ENCODE data around the gene DNAJC15. TPM values are rescaled to one million over a fixed set of nuclear protein-coding genes. Genes with fewer than 3 reads are reported as not detected.

DNAJC15 gene
- total RNA-seq, 1 experiment from 2014 or later = 10.8 TPM

DNA sequence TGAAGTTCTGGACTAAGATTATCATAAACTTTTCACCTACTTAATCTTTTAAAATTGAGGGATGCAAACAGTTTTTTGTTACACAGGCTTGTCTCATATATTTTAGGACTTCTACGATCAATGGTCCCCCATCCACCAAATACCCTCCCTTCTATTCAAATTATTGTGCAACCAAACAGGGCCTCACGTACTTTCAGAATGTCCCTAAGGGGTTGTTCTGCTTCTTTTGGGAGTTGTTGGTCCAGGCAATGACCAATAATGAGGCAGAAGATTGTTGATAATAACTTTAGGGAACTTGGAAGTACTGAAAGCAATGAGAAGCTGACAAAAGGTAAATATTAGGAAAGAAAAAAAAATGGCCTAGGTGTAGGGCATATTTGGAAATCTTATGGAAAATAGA is 2.9 kb downstream of the DNAJC15 start:
- Histone ChIP-seq H3K9me3 (ENCODE audit: control insufficient read depth in 1 of 2, insufficient read depth in 1 of 2, low read depth in 1 of 2, low read length in 2 of 2) (no peaks in the 10 kb centered on the region), H3K79me2 (ENCODE audit: insufficient read depth, low read length) (peaks cover 35% of the 10 kb centered on the region), H3K27ac (ENCODE audit: low read depth, low read length) (no peak overlapping the region), H4K20me1 (ENCODE audit: insufficient read depth) (no peaks in the 10 kb centered on the region), H2AFZ (ENCODE audit: low read depth, low read length, poor library complexity, severe bottlenecking) (no peak overlapping the region), H3K9ac (ENCODE audit: low read length) (no peak overlapping the region), H3K27me3 (ENCODE audit: insufficient read depth, low read length) (no peaks in the 10 kb centered on the region), H3K4me1 (ENCODE audit: control insufficient read depth in 1 of 2, insufficient read depth in 2 of 2, low read length in 2 of 2) (peaks cover 0 to 11% of the 10 kb centered on the region in 2 experiments; a peak in 1 of 4 replicates), H3K9me2 (ENCODE audit: insufficient read depth) (no peaks in the 10 kb centered on the region), H3K4me2 (ENCODE audit: low read length) (no peak overlapping the region), H3K4me3 (replicated peaks in 1 of 2; ENCODE audit: low read depth in 1 of 2, low read length in 2 of 2) (no peak overlapping the region), H3K36me3 (ENCODE audit: control insufficient read depth in 1 of 2, insufficient read depth in 2 of 2, low read length in 2 of 2) (no peaks in the 10 kb centered on the region; a peak in 1 of 4 replicates)
- ChIA-PET CTCF (no interaction called here), RAD21 (ENCODE audit: low non-redundant PET in 1 of 2, low total read pairs in 2 of 2, uncharacterized antibody in 2 of 2, unreplicated experiment in 2 of 2) (no interaction called here), POLR2A (no interaction called here)
- DNase-seq (ENCODE audit: low read depth, low spot score) (no peak), ATAC-seq (no peak)
- BruUV-seq (replicated peaks) = no TSS peak
- intact Hi-C loops (cut with micrococcal nuclease) = no loop called here
- TF ChIP-seq ZFX (IDR thresholded peaks at IDR 0.05) (no peak), POLR2AphosphoS5 (IDR thresholded peaks at IDR 0.05; ENCODE audit: low read depth, low read length) (no peak), SRF (IDR thresholded peaks at IDR 0.05; ENCODE audit: low read depth) (no peak), EZH2phosphoT487 (IDR thresholded peaks at IDR 0.05; ENCODE audit: borderline replicate concordance) (no peak)

DNA sequence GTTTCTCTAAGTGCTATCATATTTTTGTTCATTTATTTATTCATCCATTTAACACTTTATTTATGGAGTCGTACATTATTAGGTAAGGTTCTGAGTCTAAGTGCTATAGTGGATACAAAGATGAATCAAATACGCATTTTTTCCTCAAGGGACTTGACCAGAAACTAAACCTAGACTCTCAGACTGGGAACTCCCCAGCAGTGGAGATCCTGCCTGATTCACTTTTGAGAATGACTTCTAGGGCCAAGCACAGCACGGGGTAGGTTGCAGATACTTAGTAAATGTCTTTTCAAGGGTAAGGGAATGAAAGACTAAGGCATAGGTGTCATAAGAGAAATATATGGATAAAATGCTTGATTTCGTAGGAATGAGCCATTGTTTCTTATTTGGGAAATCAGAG is 7.2 kb downstream of the DNAJC15 start:
- POLR2A ChIA-PET = no interaction called here
- TF ChIP-seq SIN3A (IDR thresholded peaks at IDR 0.05; ENCODE audit: low read depth) (no peak), ZBTB33 (IDR thresholded peaks at IDR 0.05; ENCODE audit: extremely low read depth, insufficient replicate concordance, low read length) (no peak), RAD21 (IDR thresholded peaks at IDR 0.05; ENCODE audit: low read depth) (no peak), MAX (IDR thresholded peaks at IDR 0.05) (no peak), EZH2phosphoT487 (IDR thresholded peaks at IDR 0.05; ENCODE audit: borderline replicate concordance) (no peak), ZNF274 (IDR thresholded peaks at IDR 0.05; ENCODE audit: low read depth, low read length) (no peak), POLR2AphosphoS5 (IDR thresholded peaks at IDR 0.05; ENCODE audit: low read depth, low read length) (no peak), ZFX (IDR thresholded peaks at IDR 0.05) (no peak)
- TF ChIP-seq, protein P1, sequence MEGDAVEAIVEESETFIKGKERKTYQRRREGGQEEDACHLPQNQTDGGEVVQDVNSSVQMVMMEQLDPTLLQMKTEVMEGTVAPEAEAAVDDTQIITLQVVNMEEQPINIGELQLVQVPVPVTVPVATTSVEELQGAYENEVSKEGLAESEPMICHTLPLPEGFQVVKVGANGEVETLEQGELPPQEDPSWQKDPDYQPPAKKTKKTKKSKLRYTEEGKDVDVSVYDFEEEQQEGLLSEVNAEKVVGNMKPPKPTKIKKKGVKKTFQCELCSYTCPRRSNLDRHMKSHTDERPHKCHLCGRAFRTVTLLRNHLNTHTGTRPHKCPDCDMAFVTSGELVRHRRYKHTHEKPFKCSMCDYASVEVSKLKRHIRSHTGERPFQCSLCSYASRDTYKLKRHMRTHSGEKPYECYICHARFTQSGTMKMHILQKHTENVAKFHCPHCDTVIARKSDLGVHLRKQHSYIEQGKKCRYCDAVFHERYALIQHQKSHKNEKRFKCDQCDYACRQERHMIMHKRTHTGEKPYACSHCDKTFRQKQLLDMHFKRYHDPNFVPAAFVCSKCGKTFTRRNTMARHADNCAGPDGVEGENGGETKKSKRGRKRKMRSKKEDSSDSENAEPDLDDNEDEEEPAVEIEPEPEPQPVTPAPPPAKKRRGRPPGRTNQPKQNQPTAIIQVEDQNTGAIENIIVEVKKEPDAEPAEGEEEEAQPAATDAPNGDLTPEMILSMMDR (IDR thresholded peaks at IDR 0.05 in 2 of 3, conservative IDR thresholded peaks at IDR 0.05 in 1 of 3; ENCODE audit: borderline replicate concordance in 1 of 3, insufficient read depth in 1 of 3, low read depth in 2 of 3, low read length in 2 of 3) = no peak
- DNase-seq (ENCODE audit: low read depth, low spot score) (no peak), ATAC-seq (no peak)
- RAD21 ChIA-PET (ENCODE audit: low non-redundant PET in 1 of 2, low total read pairs in 2 of 2, uncharacterized antibody in 2 of 2, unreplicated experiment in 2 of 2) = no interaction called here
- no peaks in the 10 kb centered on the region; a peak in 1 of 4 replicates for H3K36me3 ChIP-seq (ENCODE audit: control insufficient read depth in 1 of 2, insufficient read depth in 2 of 2, low read length in 2 of 2)
- intact Hi-C loops (cut with micrococcal nuclease) = no loop called here
- no peaks in the 10 kb centered on the region for H4K20me1 ChIP-seq (ENCODE audit: insufficient read depth)
- peaks cover 24% of the 10 kb centered on the region for H3K79me2 ChIP-seq (ENCODE audit: insufficient read depth, low read length)
- no peaks in the 10 kb centered on the region for H3K27me3 ChIP-seq (ENCODE audit: insufficient read depth, low read length)
- H3K27ac ChIP-seq (ENCODE audit: low read depth, low read length) = no peak overlapping the region
- CTCF ChIA-PET = no interaction called here
- H3K4me2 ChIP-seq (ENCODE audit: low read length) = no peak overlapping the region
- no TSS peak for BruUV-seq (replicated peaks)
- H2AFZ ChIP-seq (ENCODE audit: low read depth, low read length, poor library complexity, severe bottlenecking) = no peak overlapping the region
- no peaks in the 10 kb centered on the region for H3K9me3 ChIP-seq (ENCODE audit: control insufficient read depth in 1 of 2, insufficient read depth in 1 of 2, low read depth in 1 of 2, low read length in 2 of 2)
- no peak overlapping the region for H3K9ac ChIP-seq (ENCODE audit: low read length)
- H3K4me1 ChIP-seq (ENCODE audit: control insufficient read depth in 1 of 2, insufficient read depth in 2 of 2, low read length in 2 of 2) = no peaks in the 10 kb centered on the region
- no peak overlapping the region for H3K4me3 ChIP-seq (replicated peaks in 1 of 2; ENCODE audit: low read depth in 1 of 2, low read length in 2 of 2)
- no peaks in the 10 kb centered on the region for H3K9me2 ChIP-seq (ENCODE audit: insufficient read depth)

All from HCT116 (cell line).